HG03095 (cell line): Measurements from ENCODE around the gene SOX14.

Source experiments
- ATAC-seq: cut with Tn5 transposase; IDR thresholded peaks from one replicate; pipeline ENCODE4 v1.9.1; 2021; ENCODE audit warnings: moderate library complexity; ENCODE audit not compliant: unreplicated experiment

Gene SOX14

DNA sequence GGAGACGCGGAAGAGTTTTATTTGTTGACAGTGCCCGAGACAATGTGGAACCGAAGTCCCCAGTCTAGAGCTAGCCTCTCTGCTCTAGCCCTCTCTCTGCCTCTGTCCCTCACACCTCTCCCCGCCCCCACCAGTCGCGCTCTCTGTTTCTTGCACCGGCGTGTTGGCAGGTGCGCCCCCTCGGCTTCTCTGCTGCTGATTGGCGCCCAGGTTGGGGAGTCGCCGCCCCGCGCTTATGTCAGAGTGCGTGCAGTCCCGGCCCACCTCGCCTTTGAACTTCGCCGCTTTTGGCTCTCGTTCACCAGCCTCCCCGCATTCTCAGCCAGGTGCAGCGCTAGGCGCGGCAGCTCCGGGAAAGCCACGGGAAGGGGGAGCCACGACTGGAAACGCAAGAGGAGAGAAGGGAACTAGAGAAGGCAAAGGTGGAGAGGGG is at the start of gene SOX14:
SOX14 (plus strand) TSS at position 315 of the 433 bp plus-strand sequence. CDS start 470 bp downstream, outside the sequence.
- no peak for ATAC-seq

DNA sequence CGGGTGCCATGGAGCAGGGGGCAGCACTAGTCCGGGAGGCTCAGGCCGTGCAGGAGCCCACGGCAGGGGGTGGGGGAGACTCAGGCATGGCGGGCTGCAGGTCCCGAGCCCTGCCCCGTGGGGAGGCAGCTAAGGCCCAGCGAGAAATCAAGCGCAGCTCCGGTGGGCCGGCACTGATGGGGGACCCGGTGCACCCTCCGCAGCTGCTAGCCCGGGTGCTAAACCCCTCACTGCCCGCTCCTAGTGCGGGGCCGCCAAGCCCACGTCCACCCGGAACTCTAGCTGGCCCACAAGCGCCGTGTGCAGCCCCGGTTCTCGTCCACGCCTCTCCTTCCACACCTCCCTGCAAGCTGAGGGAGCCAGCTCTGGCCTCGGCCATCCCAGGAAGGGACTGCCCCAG is 49.6 kb upstream of the SOX14 start:
- no peak for ATAC-seq

DNA sequence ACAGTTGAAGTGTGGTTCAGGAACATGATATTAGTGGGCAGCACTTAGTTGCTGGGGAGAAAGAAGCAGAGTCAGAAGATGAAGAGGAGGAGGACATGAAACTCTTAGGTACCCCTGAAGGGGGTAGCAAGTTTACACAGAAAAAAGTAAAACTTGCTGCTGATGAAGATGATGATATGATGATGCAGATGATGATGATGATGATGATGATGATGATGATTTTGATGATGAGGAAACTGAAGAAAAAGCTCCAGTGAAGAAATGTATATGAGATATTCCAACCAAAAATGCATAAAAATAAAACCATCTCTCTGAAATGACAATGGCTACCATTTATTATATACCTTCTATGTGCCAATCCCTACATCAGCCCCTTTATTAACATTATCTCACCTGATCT is 39.9 kb upstream of the SOX14 start:
- ATAC-seq = no peak

DNA sequence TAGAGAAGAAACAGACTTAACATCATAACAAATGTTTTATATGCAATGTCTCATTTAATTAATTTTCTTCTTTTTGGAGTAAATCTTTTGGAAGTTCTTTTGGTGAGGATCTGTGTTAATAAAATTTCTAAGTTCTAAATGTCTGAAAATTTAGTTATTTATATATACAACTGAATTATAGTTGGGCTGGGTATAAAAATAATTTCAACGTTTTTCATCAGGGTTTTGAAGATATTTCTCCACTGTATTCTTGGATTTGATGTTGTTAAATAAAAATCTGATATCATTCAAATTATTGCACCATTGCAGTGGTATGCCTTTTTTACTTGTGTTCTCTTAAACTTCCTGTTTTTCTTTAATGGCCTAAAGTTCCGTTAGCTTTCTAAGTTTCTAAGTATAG is 26.9 kb upstream of the SOX14 start:
- no peak for ATAC-seq

DNA sequence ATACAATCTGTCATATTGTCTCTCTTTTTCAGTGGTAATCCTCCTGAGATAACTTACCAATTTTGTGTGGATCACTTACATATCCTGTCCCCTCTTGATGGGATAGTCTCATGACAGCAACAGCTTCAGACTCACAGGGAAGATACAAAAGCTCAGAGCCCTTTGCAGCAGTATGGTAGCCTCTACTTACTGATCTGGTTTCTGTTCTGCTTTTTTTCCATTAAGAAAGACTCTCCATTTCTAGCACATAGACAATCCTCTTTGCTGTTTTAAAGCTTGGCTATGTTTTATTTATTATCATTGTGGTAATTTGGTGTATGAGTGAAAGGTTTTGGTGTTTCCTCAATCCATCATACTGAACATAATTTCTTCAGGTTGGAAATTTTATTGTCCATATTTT is 25.4 kb upstream of the SOX14 start:
- ATAC-seq = no peak

- no peak for ATAC-seq
Measured at GRCh38 chr3:137743608-137744007, 20.5 kb upstream of the SOX14 start.

- ATAC-seq = no peak
Measured at GRCh38 chr3:137746808-137747207, 17.3 kb upstream of the SOX14 start.

DNA sequence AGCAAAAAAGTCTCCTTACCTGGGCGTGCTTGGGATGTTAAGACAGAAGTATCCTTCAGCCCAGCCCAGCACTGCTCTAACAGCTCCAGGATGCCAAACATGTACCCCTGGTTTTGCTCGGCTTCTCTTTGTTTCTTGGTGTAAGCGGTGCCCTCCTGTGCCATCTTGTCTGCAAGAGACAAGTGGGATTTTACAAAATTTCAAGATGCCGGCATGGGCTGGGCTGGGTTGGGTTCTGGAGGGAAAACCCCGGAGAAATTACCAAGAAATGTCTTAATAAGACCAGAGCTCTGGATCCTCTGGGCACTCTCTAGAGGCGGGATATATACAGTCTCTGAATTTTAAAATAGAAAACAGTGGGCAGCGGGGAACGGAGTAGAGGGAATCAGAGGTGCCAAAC is 4.6 kb upstream of the SOX14 start:
- ATAC-seq = no peak

- ATAC-seq = no peak
Measured at GRCh38 chr3:137760341-137761098, 3.6 kb upstream of the SOX14 start.

- no peak for ATAC-seq
Measured at GRCh38 chr3:137761099-137761562, 3.0 kb upstream of the SOX14 start.

DNA sequence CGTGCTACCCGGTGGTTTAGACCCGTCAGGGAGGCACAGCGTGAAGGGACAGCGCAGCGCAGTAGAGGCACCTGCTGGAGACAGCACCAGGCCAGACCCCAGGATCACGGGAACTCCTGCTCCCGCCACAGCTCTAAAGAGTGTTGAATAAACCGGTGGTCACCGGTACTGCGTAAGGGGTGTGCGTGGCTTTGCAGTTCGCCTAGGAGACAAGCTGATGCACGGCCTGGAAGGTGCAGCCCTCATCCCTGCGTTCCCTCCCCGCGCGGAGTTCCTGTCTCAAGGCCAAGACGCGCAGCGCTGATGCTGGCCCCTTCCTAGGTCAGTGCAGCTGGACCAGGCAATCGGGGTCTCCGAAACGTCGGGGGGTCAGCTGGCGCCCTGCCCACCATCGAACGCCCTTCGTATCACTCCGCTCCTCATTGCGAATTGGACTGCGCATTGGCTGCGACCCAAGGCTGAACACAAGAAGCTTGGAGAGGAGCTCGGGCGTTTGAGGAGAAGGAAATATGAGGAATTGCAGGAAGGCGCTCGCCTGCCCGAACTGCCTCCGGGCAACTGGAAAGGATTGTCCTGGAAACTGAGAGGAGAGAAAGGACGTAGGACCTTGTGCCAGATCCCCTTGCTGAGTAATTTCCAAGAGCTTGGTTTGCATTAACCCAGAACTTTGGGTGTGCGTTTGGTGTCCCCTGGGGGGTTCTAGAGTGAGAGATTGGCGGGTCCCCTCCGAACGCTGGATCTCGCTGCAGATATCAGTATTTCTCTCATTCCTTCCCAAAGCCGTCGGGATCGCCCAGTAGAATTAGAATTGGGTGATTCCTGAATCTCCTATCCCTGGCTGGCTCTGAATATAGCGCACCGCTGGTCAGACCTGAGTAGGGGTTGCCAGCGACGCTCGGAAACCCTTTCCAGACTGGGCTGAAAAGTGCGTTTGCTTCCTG is 2.3 kb upstream of the SOX14 start:
- ATAC-seq = no peak

DNA sequence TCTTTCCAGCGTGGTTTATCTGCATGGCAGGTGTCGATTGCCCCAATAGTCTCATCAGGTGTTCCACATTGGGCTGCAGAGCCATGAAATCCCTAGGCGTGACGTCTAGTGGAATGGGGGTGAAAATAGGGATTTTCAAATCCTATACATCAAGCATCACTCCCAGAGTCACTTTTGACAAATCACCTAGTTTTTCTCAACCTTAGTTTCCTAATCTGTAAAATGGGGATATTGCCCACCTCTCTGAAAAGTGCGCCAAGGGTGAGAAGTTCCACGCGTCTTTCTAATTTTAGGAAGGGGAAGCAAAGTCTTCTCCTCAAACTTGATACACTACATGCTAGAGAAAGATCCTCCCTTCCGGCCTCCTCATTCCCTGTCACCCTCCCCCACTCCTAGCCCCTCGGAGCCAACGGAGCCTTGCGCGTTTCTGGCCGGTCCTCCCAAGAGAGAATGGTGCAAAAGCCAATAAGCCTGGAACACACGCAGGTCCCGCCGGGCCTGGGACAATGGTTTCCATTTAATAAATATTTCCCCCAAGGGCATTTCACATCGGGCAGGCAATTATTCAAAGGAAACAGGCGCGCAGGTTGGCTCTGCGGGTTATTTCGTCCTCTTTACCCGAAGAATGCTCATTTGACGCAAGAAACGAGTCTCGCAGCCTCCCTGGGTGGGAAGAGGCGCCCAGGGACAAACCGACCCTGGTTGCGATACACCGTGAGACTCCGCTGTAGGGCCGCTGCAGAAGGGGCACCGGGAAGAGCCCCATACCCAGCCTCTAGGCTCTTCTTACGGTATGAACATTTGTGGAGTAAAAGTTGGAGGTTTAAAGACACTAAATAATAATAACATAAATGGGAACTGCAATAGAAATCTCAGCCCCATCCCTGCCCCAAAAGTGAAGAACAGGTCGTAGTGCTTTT is 1.2 kb upstream of the SOX14 start:
- ATAC-seq = no peak

DNA sequence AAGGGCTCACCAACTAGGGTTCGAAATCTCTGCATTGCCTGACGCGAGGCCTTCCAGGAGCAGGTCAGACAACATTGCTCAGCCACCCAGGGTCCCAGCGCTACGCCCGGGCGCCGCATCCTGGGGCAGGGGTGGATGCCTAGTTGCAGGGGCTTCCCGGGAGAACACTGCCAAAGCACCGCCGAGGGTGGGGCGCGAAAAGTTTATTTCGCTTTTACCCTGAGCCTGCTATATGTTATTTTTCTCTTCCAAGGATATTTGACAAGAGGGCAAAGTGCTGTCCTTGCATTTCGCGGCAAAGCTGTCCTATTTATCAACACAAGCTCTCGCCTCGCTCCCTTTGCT is 549 bp upstream of the SOX14 start:
- ATAC-seq = no peak

GRCh38 chr3:137764563-137765309 is 621 bp downstream of the SOX14 start:
- ATAC-seq = no peak

DNA sequence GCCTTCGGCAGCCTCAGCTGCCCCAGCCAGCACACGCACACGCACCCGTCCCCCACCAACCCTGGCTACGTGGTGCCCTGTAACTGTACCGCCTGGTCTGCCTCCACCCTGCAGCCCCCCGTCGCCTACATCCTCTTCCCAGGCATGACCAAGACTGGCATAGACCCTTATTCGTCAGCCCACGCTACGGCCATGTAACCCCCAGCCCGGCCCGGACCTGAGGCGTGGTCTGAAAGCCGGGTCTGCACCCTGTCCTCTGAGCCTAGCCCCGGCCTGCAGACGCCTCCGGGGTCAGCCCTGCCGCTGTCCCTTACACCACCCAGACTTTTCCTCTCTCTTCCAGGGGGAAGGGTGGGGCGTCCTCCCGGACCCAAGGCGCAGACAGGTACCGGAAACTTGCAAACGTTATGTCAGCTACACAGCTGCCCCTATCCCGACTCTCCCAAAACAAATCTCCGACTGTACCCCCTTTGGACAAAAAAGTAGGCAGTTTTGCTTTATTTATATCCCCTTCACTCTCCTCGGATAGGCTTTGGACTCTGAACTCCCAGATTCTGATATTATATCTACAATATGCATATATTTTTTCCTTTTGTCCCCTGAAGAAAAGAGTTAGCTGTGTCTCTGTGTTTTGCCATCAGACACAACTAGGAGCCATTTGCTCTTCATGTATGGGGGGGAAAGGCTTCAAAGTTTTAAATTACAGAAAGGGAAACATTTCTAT is 1.4 kb downstream of the SOX14 start:
- no peak for ATAC-seq

DNA sequence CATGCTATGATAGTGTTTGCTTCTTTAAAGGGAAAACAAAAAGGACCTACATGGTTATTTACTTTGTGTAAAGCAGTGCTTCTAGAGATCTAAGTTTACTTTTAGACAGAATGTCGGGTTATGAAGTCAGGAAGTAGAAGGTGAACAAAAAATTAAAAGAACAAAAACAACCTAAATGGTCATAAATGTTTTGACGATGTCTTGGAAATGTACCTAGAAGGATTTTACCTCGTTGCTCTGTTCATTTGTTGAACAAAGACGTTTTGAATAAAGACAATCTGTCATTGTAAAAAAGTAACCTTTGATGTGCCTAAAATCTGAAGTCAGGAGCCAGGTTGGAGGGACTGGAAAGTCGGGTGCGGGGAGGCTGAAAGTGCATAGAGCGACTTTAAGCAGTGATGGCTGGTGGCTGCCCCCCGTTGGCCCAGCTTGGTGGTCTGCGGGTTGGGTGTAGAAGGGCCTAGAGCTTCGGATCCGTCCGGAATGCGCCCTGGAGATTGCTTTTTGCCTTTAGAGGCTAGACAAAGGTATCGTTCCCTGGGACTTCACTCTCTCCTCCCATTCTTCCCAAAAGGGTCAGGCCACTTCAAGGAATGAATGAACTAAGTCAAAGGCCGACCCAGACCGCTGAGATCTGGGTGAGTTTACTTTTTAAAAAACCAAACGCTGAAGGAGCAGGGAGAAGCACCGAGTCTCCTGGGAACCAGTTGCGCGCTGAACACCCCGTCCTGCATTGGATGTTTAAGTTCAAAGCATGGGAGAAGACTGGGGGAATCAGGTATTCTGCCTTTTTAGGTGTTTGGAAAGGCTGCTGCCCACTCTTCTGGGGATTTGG is 2.1 kb downstream of the SOX14 start:
- ATAC-seq = no peak

DNA sequence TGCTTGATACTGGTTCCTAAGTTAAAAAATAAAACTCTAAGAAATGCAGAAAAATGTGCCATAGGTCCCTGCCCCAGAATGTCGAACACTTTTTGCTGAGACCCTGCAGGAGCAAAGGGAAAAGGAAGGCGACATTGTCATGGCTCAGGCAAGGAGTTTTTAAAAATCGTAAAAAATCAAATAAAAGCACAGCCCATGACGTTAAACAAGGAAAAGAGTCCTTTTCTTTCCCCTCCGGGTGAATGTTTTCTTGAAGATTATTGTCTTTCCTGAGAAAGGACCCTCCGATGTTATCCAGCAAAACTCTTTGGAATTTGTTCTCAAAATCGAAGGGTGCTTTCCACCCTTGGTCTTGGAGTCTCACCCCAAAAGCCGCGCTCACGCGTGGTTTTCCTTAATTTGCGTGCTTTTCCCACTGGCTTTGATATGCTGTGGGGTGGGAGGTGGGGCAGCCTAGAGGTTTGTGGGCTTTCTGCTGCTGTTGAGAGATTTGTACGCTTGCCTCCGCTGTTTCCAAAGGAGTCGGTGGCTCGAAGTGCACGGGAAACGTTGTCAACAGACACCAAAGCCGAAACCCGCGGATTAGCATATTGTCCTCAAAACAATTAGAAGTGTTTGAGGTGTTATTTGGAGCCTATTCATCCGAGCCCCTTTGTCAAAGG is 2.9 kb downstream of the SOX14 start:
- no peak for ATAC-seq
